PFSK-1 (cell line): ENCODE measurements around the gene MFSD2B.

ENCODE experiments used
- FOXP2 ChIP-seq: optimal IDR thresholded peaks from 2 replicates; pipeline ENCODE3; 2011; ENCODE audit warnings: borderline replicate concordance, control low read depth, inconsistent platforms; ENCODE audit not compliant: insufficient read depth; ENCODE audit errors: extremely low read length, extremely low read depth
- POLR2AphosphoS5 ChIP-seq: IDR thresholded peaks from 2 replicates; pipeline ENCODE4 v1.6.1; 2012; ENCODE audit warnings: low read depth, mild to moderate bottlenecking, control low read depth, low read length, moderate library complexity
- SIN3A ChIP-seq: IDR thresholded peaks from 2 replicates; pipeline ENCODE4 v1.6.1; 2012; ENCODE audit warnings: mild to moderate bottlenecking, low read length, moderate library complexity, borderline replicate concordance; ENCODE audit not compliant: insufficient read depth
- TAF1 ChIP-seq: IDR thresholded peaks from 2 replicates; pipeline ENCODE4 v1.6.1; 2012; ENCODE audit warnings: low read length, control low read depth, borderline replicate concordance; ENCODE audit not compliant: insufficient read depth
- TF ChIP-seq, protein P1 (sequence below), 2 experiments: IDR thresholded peaks; 2 replicates each; pipeline versions ENCODE4 v1.6.1 to v1.8.0; 2011 to 2012; ENCODE audit warnings: low read depth in 2 of 2, low read length in 2 of 2, control low read depth in 1 of 2, inconsistent platforms in 1 of 2, mild to moderate bottlenecking in 1 of 2, moderate library complexity in 1 of 2; ENCODE audit not compliant: insufficient read depth in 1 of 2

The MFSD2B gene

DNA sequence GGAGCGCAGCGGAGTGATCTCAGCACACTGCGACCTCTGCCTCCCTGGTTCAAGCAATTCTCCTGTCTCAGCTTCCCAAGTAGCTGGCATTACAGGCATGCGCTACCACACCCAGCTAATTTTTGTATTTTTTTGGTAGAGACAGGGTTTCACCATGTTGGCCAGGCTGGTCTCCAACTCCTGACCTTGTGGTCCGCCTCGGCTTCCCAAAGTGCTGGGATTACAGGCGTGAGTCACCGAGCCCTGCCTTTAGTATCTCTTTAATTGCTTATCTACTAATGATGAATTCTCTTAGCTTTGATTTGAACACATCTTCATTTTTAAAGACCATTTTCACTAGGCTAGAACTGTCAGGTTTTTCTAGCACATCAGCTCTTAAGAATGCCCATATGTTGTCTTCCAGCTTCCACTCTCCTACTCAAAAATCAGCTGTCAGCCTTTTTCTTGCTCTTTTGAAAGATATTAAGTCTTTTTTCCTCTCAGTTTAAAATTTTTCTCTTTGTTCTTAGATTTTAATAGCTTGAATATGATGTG, 16.1 kb upstream of the MFSD2B start:
- TF ChIP-seq TAF1 = no peak
- no peak for TF ChIP-seq POLR2AphosphoS5
- TF ChIP-seq, protein P1, sequence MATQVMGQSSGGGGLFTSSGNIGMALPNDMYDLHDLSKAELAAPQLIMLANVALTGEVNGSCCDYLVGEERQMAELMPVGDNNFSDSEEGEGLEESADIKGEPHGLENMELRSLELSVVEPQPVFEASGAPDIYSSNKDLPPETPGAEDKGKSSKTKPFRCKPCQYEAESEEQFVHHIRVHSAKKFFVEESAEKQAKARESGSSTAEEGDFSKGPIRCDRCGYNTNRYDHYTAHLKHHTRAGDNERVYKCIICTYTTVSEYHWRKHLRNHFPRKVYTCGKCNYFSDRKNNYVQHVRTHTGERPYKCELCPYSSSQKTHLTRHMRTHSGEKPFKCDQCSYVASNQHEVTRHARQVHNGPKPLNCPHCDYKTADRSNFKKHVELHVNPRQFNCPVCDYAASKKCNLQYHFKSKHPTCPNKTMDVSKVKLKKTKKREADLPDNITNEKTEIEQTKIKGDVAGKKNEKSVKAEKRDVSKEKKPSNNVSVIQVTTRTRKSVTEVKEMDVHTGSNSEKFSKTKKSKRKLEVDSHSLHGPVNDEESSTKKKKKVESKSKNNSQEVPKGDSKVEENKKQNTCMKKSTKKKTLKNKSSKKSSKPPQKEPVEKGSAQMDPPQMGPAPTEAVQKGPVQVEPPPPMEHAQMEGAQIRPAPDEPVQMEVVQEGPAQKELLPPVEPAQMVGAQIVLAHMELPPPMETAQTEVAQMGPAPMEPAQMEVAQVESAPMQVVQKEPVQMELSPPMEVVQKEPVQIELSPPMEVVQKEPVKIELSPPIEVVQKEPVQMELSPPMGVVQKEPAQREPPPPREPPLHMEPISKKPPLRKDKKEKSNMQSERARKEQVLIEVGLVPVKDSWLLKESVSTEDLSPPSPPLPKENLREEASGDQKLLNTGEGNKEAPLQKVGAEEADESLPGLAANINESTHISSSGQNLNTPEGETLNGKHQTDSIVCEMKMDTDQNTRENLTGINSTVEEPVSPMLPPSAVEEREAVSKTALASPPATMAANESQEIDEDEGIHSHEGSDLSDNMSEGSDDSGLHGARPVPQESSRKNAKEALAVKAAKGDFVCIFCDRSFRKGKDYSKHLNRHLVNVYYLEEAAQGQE (IDR thresholded peaks at IDR 0.05; ENCODE audit: insufficient read depth in 1 of 2, low read depth in 2 of 2, low read length in 2 of 2) = no peak
- TF ChIP-seq SIN3A = no peak
- no peak for TF ChIP-seq FOXP2

DNA sequence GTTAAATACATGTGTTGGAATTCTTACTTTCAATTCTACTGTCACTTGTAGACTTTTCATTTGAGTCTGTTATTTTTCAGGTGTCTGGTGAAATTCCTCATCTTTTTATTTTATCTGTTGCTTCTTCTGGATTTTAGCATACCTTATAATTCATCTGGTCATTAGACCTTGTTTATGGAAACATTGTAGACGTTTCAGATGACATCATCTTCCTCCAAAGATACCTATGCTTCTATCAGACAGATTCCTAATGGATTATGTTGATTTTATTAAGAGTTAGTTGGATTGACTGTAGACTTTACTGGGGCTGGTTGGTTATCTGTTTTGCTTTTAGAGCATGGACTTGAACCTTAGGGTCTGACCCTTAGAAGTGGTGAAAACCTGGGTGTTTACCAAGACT, 15.3 kb upstream of the MFSD2B start:
- TF ChIP-seq FOXP2 (no peak), SIN3A (no peak), TAF1 (no peak), POLR2AphosphoS5 (no peak)
- TF ChIP-seq, protein P1 (IDR thresholded peaks at IDR 0.05; ENCODE audit: insufficient read depth in 1 of 2, low read depth in 2 of 2, low read length in 2 of 2) = no peak

DNA sequence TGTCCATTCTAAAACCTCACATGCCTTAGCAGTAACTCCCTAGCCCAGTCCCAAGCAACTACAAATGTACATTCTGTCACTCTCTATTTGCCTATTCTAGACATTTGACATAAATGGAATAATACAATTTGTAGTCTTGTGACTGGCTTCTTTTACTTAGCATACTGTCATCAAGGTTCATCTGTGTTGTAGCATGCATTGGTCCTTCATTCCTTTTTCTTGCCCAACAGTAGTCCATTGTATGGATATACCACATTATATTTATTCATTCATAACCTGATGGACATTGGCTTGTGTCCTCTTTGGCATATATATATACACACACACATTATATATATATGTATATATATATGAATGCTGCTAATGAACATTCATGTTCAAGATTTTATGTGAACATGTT, 2.2 kb upstream of the MFSD2B start:
- no peak for TF ChIP-seq SIN3A
- no peak for TF ChIP-seq FOXP2
- TF ChIP-seq TAF1 = no peak
- TF ChIP-seq, protein P1 (IDR thresholded peaks at IDR 0.05; ENCODE audit: insufficient read depth in 1 of 2, low read depth in 2 of 2, low read length in 2 of 2) = no peak
- no peak for TF ChIP-seq POLR2AphosphoS5

DNA sequence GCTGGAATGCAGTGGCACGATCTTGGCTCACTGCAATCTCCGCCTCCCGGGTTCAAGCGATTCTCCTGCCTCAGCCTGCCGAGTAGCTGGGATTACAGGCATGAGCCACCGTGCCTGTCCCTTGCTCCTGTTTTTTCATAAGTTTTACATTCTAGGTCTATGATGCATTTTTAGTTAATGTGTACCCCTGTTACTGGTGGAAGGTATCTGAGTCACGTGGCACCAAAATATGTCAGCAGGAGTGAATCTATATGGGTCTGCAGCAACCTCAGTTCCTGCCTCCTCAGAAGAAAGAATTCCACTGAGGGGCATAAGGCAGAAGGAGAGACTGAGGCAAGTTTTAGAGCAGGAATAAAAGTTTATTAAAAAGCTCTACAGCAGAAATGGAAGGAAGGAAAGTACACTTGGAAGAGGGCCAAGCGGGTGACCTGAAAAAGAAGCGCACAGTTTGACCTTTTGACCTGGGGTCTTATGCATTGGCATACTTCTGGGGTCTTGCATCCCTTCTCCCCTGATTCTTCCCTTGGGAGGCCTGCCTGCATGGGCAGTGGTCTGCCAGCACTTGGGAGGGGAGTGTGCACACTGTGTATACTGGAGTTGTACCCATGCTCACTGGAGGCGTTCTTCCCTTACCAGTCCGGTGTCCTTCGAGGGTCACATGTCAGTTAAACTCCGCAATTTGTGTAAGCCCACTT, 1.1 kb upstream of the MFSD2B start:
- TF ChIP-seq FOXP2 (no peak), TAF1 (no peak), POLR2AphosphoS5 (no peak), SIN3A (no peak)
- TF ChIP-seq, protein P1 (IDR thresholded peaks at IDR 0.05; ENCODE audit: insufficient read depth in 1 of 2, low read depth in 2 of 2, low read length in 2 of 2) = no peak

DNA sequence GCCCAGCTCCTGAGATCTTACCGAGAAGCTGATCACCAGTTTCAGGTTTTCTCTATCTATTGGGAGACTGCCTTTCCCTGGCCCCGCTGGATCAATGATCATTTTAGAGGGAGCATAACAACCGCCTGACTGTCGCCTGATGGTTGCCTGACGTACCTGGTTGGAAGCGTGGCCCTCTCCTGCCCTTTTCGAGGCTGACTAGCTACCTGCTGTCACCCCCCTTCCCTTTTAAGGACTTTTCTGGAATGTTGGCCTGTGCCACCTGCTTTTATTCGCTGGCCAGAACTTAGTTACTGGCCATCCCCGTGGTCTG, 562 bp upstream of the MFSD2B start:
- TF ChIP-seq FOXP2 (no peak), POLR2AphosphoS5 (no peak), SIN3A (no peak), TAF1 (no peak)
- TF ChIP-seq, protein P1 (IDR thresholded peaks at IDR 0.05; ENCODE audit: insufficient read depth in 1 of 2, low read depth in 2 of 2, low read length in 2 of 2) = no peak
